Right lobe of liver (tissue), 6 donors: ENCODE measurements around the gene HS6ST3. TPM values are rescaled to one million over a fixed set of nuclear protein-coding genes. Genes with fewer than 3 reads are reported as not detected.

ENCODE experiments used
- ATAC-seq, 4 donors: fragments of 200-7000 bp; cut with Tn5 transposase; one replicate each; pipeline ENCODE4 v1.9.1; 2020; ENCODE audit warnings: mild to moderate bottlenecking in 4 of 4, moderate library complexity in 4 of 4
- DNase-seq, 3 donors: peaks; one replicate each; pipeline ENCODE4 v3.0.0-alpha.2; 2020
- H3K27ac ChIP-seq, 3 donors: fragments of 200-600 bp; one replicate each; pipeline ENCODE4 v1.8.0; 2022
- H3K27me3 ChIP-seq, 2 donors: fragments of 200-600 bp; one replicate each; pipeline ENCODE4 v1.8.0; 2022
- H3K36me3 ChIP-seq, 4 donors: fragments of 200-600 bp; sonication (generic) in 1 of 4; one replicate each; pipeline versions ENCODE4 v1.5.1 to v1.8.0; 2017 to 2022; ENCODE audit warnings: control low read depth in 1 of 4
- H3K4me1 ChIP-seq, 4 donors: fragments of 200-600 bp; sonication (generic) in 1 of 4; one replicate each; pipeline versions ENCODE4 v1.5.1 to v1.8.0; 2017 to 2022; ENCODE audit warnings: control low read depth in 1 of 4
- H3K4me3 ChIP-seq, 3 donors: fragments of 200-600 bp; one replicate each; pipeline ENCODE4 v1.8.0; 2022
- H3K9me3 ChIP-seq, 4 donors: fragments of 200-600 bp; sonication (generic) in 1 of 4; one replicate each; pipeline versions ENCODE4 v1.5.1 to v1.8.0; 2017 to 2022; ENCODE audit warnings: control low read depth in 1 of 4
- POLR2A ChIP-seq: fragments of 450-650 bp; IDR thresholded peaks from one replicate; pipeline ENCODE4 v1.6.1; 2017; ENCODE audit warnings: antibody characterized with exemption, mild to moderate bottlenecking
- WGBS: methylation state at CpG from one replicate; pipeline ENCODE4 v1.1.6; 2018; ENCODE audit warnings: low coverage, low lambda C conversion rate; ENCODE audit not compliant: insufficient coverage; ENCODE audit errors: missing lambda C conversion rate; 5-methylcytosine and 5-hydroxymethylcytosine counted together
- intact Hi-C, 2 donors: fragments of 100-400 bp; cut with DNase I; formaldehyde crosslinking; loops; one replicate each; pipeline versions ENCODE4 v1.11.2 to v1.14.1; 2022
- total RNA-seq, 6 experiments: library from RNA; depleted of rRNA in 2 of 6; stranded (reverse); fragments of >200 nt in 2 of 6; fragmentation: NEBNext Ultra II Directional in 3 of 6; extraction: Animal tissue kit (Norgen Biotek cat#: 25700) in 3 of 6; gene quantifications; one replicate each; pipeline versions ENCODE4 v1.1.0 to v1.2.4, GENCODE V29; 2016 to 2023
- TF ChIP-seq, protein P1 (sequence below), 4 donors: fragments of 200-600 bp in 3 of 4; fragments of 450-650 bp in 1 of 4; IDR thresholded peaks; one replicate each; pipeline versions ENCODE4 v1.5.1 to v1.8.0; 2016 to 2022; ENCODE audit warnings: antibody characterized with exemption in 4 of 4, mild to moderate bottlenecking in 2 of 4
- donor health status: DM: no; HTN: yes; CAD: no.
- donor health status: DM: no; HTN: no; CAD: no.
- donor health status: DM: no; HTN: no; CAD: no.
- donor health status: DM: no; HTN: yes; CAD: no.
- donor health status: DM: no; HTN: yes; CAD: no.

HS6ST3 gene
- total RNA-seq, 6 experiments from 2014 or later: not detected

DNA sequence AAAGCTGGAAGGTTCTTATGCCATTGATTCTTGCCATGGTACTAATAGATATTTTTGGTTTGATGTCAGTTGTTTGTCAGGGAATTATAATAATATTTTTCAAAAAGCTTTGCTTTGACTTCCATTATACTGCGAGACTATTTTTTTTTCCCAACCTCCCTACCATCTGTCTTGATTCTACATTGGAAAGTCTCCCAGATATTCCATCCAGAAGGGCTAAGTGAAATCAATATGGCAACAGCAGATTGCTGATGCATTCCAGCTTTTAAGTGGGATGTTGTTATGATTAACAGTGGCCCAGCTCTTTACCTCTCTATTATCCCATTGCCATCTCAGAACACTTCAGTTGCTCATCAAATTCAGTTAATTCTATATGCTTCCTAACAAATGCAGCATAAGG is 657.0 kb downstream of the HS6ST3 start:
- DNase-seq: no peak
- WGBS: 86% methylated on average over 1 of the region's 1 CpG
- no peak overlapping the region for H3K4me3 ChIP-seq
- intact Hi-C loops: no loop called here
- no peaks in the 10 kb centered on the region for H3K9me3 ChIP-seq
- ATAC-seq: no peak
- peaks cover 0 to 12% (median 0%) of the 10 kb centered on the region in 4 donors for H3K4me1 ChIP-seq
- no peak for TF ChIP-seq POLR2A
- TF ChIP-seq, protein P1, sequence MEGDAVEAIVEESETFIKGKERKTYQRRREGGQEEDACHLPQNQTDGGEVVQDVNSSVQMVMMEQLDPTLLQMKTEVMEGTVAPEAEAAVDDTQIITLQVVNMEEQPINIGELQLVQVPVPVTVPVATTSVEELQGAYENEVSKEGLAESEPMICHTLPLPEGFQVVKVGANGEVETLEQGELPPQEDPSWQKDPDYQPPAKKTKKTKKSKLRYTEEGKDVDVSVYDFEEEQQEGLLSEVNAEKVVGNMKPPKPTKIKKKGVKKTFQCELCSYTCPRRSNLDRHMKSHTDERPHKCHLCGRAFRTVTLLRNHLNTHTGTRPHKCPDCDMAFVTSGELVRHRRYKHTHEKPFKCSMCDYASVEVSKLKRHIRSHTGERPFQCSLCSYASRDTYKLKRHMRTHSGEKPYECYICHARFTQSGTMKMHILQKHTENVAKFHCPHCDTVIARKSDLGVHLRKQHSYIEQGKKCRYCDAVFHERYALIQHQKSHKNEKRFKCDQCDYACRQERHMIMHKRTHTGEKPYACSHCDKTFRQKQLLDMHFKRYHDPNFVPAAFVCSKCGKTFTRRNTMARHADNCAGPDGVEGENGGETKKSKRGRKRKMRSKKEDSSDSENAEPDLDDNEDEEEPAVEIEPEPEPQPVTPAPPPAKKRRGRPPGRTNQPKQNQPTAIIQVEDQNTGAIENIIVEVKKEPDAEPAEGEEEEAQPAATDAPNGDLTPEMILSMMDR (IDR thresholded peaks at IDR 0.05): no peak
- no peak overlapping the region for H3K27ac ChIP-seq
- no peaks in the 10 kb centered on the region for H3K27me3 ChIP-seq
- no peaks in the 10 kb centered on the region for H3K36me3 ChIP-seq

DNA sequence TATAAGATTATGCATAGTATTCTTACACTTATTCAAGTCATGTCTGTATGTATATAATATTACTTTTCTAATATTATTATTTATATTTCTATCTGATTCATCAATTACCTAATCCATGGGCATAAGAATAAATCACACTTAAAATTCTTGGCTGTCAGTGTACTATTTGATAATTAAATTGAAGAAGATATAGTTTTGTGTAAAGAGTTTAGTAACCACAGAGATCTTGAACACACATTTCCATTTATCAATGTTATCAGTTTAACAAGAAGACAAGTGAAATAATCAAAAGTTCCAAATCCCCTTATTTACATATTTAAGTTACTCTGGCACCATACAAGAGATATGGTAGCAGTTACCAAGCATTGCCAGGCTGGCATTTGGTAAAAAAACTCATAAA is 659.9 kb downstream of the HS6ST3 start:
- Histone ChIP-seq H3K27ac (no peak overlapping the region), H3K36me3 (no peaks in the 10 kb centered on the region), H3K27me3 (no peaks in the 10 kb centered on the region), H3K9me3 (no peaks in the 10 kb centered on the region), H3K4me1 (peaks cover 0 to 6% (median 0%) of the 10 kb centered on the region in 4 donors), H3K4me3 (no peak overlapping the region)
- DNase-seq: no peak
- TF ChIP-seq, protein P1 (IDR thresholded peaks at IDR 0.05): no peak
- no peak for TF ChIP-seq POLR2A
- intact Hi-C loops: no loop called here
- no peak for ATAC-seq

DNA sequence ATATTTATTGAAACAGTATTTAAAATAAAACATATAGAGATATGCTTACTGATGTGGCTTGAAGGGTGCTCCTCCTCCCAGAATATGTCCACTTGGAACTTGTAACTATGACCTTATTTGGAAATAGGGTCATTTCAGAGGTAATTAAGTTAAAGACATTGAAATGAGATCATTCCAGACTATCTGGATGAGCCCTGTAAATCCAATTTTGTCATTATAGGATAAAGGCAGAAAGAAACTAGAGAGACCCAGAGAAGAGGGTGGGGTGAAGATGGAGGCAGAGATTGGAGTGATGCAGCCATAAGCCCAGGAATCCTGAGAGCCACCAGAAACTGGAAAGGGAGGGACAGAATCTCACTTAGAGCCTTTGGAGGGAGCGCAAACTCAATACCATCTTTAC is 661.2 kb downstream of the HS6ST3 start:
- H3K27ac ChIP-seq: no peak overlapping the region
- TF ChIP-seq, protein P1 (IDR thresholded peaks at IDR 0.05): no peak
- TF ChIP-seq POLR2A: no peak
- intact Hi-C loops: no loop called here
- no peak overlapping the region for H3K4me3 ChIP-seq
- no peaks in the 10 kb centered on the region for H3K36me3 ChIP-seq
- ATAC-seq (no peak), DNase-seq (no peak)
- WGBS: 100% methylated on average over 1 of the region's 1 CpG
- no peaks in the 10 kb centered on the region for H3K27me3 ChIP-seq
- H3K9me3 ChIP-seq: no peaks in the 10 kb centered on the region
- H3K4me1 ChIP-seq: no peaks in the 10 kb centered on the region

DNA sequence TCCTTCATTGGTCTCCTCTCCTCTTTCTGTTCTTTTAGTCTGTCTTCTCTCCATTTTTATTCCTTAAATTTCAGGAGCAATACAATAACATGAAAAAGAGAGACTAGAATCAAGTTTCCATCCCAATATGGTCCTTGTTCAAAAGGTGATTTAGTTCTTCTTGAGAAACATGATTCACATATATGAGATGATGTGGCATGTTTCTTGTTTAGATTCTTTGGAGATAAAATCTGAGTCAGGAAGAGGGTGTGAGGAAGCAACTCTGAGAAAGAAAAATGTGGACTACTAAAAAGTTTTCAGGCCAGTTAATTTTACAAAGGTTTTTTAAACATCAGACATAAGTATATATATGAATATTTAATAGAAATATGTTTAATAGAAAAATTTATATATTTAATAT is 673.0 kb downstream of the HS6ST3 start:
- Histone ChIP-seq H3K4me1 (no peaks in the 10 kb centered on the region), H3K27ac (no peak overlapping the region), H3K9me3 (no peaks in the 10 kb centered on the region), H3K36me3 (no peaks in the 10 kb centered on the region), H3K4me3 (no peak overlapping the region), H3K27me3 (no peaks in the 10 kb centered on the region)
- ATAC-seq (no peak), DNase-seq (no peak)
- intact Hi-C loops: no loop called here
- TF ChIP-seq POLR2A: no peak
- TF ChIP-seq, protein P1 (IDR thresholded peaks at IDR 0.05): no peak

DNA sequence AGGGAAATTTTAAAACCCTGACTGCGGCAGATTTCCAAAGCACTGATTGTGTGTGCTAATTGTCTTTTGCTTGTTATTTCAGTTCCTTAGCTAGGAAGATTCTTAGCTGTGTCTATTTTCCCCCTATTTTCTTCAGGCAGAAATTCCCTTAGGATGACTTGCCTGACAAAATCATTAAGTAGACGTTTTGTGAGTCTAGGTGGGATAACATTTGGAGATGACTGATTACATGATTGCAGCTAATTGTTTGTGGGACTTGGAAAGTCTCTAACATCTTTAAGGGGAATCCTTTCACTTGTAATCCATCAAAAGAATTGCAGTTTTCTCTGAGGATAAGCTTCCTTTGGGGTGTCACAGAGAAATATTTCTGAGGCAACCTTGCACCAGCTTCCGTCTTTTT is 676.4 kb downstream of the HS6ST3 start:
- no peak overlapping the region for H3K4me3 ChIP-seq
- 49% methylated on average over 3 of the region's 3 CpGs for WGBS
- H3K4me1 ChIP-seq: no peaks in the 10 kb centered on the region
- DNase-seq: no peak
- no peaks in the 10 kb centered on the region for H3K27me3 ChIP-seq
- intact Hi-C loops: no loop called here
- no peaks in the 10 kb centered on the region for H3K36me3 ChIP-seq
- ATAC-seq: no peak
- TF ChIP-seq, protein P1 (IDR thresholded peaks at IDR 0.05): no peak
- no peak for TF ChIP-seq POLR2A
- no peak overlapping the region for H3K27ac ChIP-seq
- no peaks in the 10 kb centered on the region for H3K9me3 ChIP-seq
